HEK293 (cell line): Measurements from ENCODE around the gene SIGMAR1.

Source experiments
- CTCF ChIA-PET: fragments of 350-600 bp; formaldehyde crosslinking; extraction: SDS; loops from one replicate; lab custom pipeline; 2021; ENCODE audit warnings: antibody characterized with exemption; lab: Yijun Ruan, JAX
- POLR2A ChIA-PET: fragments of 300-600 bp; formaldehyde crosslinking; extraction: SDS; loops from one replicate; lab custom pipeline; 2020; ENCODE audit warnings: antibody characterized with exemption, inconsistent platforms; lab: Yijun Ruan, JAX
- H3K27ac ChIP-seq: fragments of 200-500 bp; sonication (Bioruptor generic); 2 replicates; pipeline ENCODE4 v1.5.1; 2014; ENCODE audit warnings: low read depth, low read length, control low read depth, inconsistent platforms; ENCODE audit errors: extremely low read depth
- H3K36me3 ChIP-seq, 2 experiments: fragments of 200-500 bp in 1 of 2; sonication (Bioruptor generic) in 1 of 2; 1 replicate in 1 of 2; 2 replicates in 1 of 2; pipeline ENCODE4 v1.5.1; 2014 to 2017; ENCODE audit warnings: inconsistent platforms in 2 of 2, low read length in 2 of 2; ENCODE audit not compliant: control insufficient read depth in 2 of 2, insufficient read depth in 1 of 2
- H3K4me1 ChIP-seq: fragments of 200-500 bp; sonication (Bioruptor generic); 2 replicates; pipeline ENCODE4 v1.5.1; 2014; ENCODE audit warnings: mild to moderate bottlenecking, low read length, inconsistent platforms; ENCODE audit not compliant: control insufficient read depth, insufficient read depth
- H3K4me3 ChIP-seq: 2 replicates; pipeline ENCODE4 v1.5.1; 2011; ENCODE audit warnings: low read depth, mild to moderate bottlenecking, control low read depth, low read length, moderate library complexity
- H3K9me3 ChIP-seq: fragments of 200-500 bp; sonication (Bioruptor generic); 2 replicates; pipeline ENCODE4 v1.5.1; 2014; ENCODE audit warnings: low read depth, low read length, inconsistent platforms; ENCODE audit not compliant: control insufficient read depth, insufficient read depth
- GLIS1 ChIP-seq: fragments of 450-650 bp; formaldehyde crosslinking; IDR thresholded peaks from 2 replicates; pipeline ENCODE4 v1.5.1; 2016; ENCODE audit warnings: missing biosample characterization, missing genetic modification characterization
- HOXD13 ChIP-seq: sonication (generic); formaldehyde crosslinking; IDR thresholded peaks from 2 replicates; pipeline ENCODE4 v1.8.0; 2022; ENCODE audit warnings: missing genetic modification reagents, borderline replicate concordance
- SALL2 ChIP-seq: fragments of 450-650 bp; formaldehyde crosslinking; IDR thresholded peaks from 2 replicates; pipeline ENCODE4 v1.5.0; 2017; ENCODE audit warnings: missing biosample characterization, mild to moderate bottlenecking, missing genetic modification characterization, borderline replicate concordance
- SCRT1 ChIP-seq: fragments of 450-650 bp; formaldehyde crosslinking; IDR thresholded peaks from 2 replicates; pipeline ENCODE4 v1.5.1; 2016; ENCODE audit warnings: missing biosample characterization, missing genetic modification characterization, borderline replicate concordance
- SP3 ChIP-seq: fragments of 450-650 bp; formaldehyde crosslinking; IDR thresholded peaks from 2 replicates; pipeline ENCODE4 v1.5.1; 2016; ENCODE audit warnings: missing biosample characterization, missing genetic modification characterization
- SP7 ChIP-seq: fragments of 450-650 bp; formaldehyde crosslinking; IDR thresholded peaks from 2 replicates; pipeline ENCODE4 v1.5.1; 2016; ENCODE audit warnings: missing biosample characterization, missing genetic modification characterization
- WT1 ChIP-seq: fragments of 450-650 bp; formaldehyde crosslinking; IDR thresholded peaks from 2 replicates; pipeline ENCODE4 v1.5.1; 2016; ENCODE audit warnings: missing biosample characterization, missing genetic modification characterization
- YY2 ChIP-seq: fragments of 450-650 bp; formaldehyde crosslinking; IDR thresholded peaks from 2 replicates; pipeline ENCODE4 v1.5.1; 2016; ENCODE audit warnings: missing biosample characterization, missing genetic modification characterization
- ZEB2 ChIP-seq: fragments of 450-650 bp; formaldehyde crosslinking; IDR thresholded peaks from 2 replicates; pipeline ENCODE4 v1.5.1; 2016; ENCODE audit warnings: missing biosample characterization, missing genetic modification characterization
- ZNF214 ChIP-seq: fragments of 450-650 bp; formaldehyde crosslinking; IDR thresholded peaks from 2 replicates; pipeline ENCODE4 v1.5.1; 2017; ENCODE audit warnings: missing biosample characterization, mild to moderate bottlenecking, missing genetic modification characterization, borderline replicate concordance
- ZNF239 ChIP-seq: fragments of 450-650 bp; formaldehyde crosslinking; IDR thresholded peaks from 2 replicates; pipeline ENCODE4 v1.5.1; 2016; ENCODE audit warnings: missing biosample characterization, missing genetic modification characterization
- ZNF292 ChIP-seq: fragments of 450-650 bp; formaldehyde crosslinking; IDR thresholded peaks from 2 replicates; pipeline ENCODE4 v1.5.1; 2016; ENCODE audit warnings: low read depth, missing biosample characterization, missing genetic modification characterization, borderline replicate concordance
- ZNF302 ChIP-seq: fragments of 450-650 bp; formaldehyde crosslinking; IDR thresholded peaks from 2 replicates; pipeline ENCODE4 v1.5.1; 2016; ENCODE audit warnings: missing biosample characterization, missing genetic modification characterization, low read depth
- ZNF324 ChIP-seq: fragments of 450-650 bp; formaldehyde crosslinking; IDR thresholded peaks from 2 replicates; pipeline ENCODE4 v1.5.1; 2016; ENCODE audit warnings: missing biosample characterization, missing genetic modification characterization
- ZNF335 ChIP-seq: fragments of 450-650 bp; formaldehyde crosslinking; conservative IDR thresholded peaks from 2 replicates; pipeline ENCODE4 v1.5.1; 2016; ENCODE audit warnings: missing biosample characterization, missing genetic modification characterization
- ZNF341 ChIP-seq: fragments of 450-650 bp; formaldehyde crosslinking; IDR thresholded peaks from 2 replicates; pipeline ENCODE4; 2016; ENCODE audit warnings: low read depth, missing biosample characterization, missing genetic modification characterization
- ZNF426 ChIP-seq: fragments of 450-650 bp; formaldehyde crosslinking; IDR thresholded peaks from 2 replicates; pipeline ENCODE4 v1.5.1; 2017; ENCODE audit warnings: missing biosample characterization, missing genetic modification characterization, mild to moderate bottlenecking, inconsistent platforms, moderate library complexity
- ZNF558 ChIP-seq: fragments of 450-650 bp; formaldehyde crosslinking; IDR thresholded peaks from 2 replicates; pipeline ENCODE4 v1.5.1; 2016; ENCODE audit warnings: missing biosample characterization, missing genetic modification characterization
- ZNF610 ChIP-seq: fragments of 450-650 bp; formaldehyde crosslinking; IDR thresholded peaks from 2 replicates; pipeline ENCODE4 v1.5.1; 2016; ENCODE audit warnings: missing biosample characterization, missing genetic modification characterization, borderline replicate concordance
- ZNF629 ChIP-seq: fragments of 450-650 bp; formaldehyde crosslinking; IDR thresholded peaks from 2 replicates; pipeline ENCODE4 v1.5.1; 2017; ENCODE audit warnings: missing biosample characterization, missing genetic modification characterization
- ZNF660 ChIP-seq: fragments of 450-650 bp; IDR thresholded peaks from 2 replicates; pipeline ENCODE4 v1.5.1; 2018; ENCODE audit warnings: missing biosample characterization, mild to moderate bottlenecking, missing genetic modification characterization
- ZNF76 ChIP-seq: fragments of 450-650 bp; formaldehyde crosslinking; IDR thresholded peaks from 2 replicates; pipeline ENCODE4; 2016; ENCODE audit warnings: low read depth, missing biosample characterization, missing genetic modification characterization, borderline replicate concordance
- ZXDB ChIP-seq: fragments of 450-650 bp; formaldehyde crosslinking; IDR thresholded peaks from 2 replicates; pipeline ENCODE4 v1.5.1; 2016; ENCODE audit warnings: missing biosample characterization, missing genetic modification characterization
- TF ChIP-seq, protein P1 (sequence below): fragments of 450-650 bp; formaldehyde crosslinking; IDR thresholded peaks from 2 replicates; pipeline ENCODE4 v1.5.1; 2016; ENCODE audit warnings: missing biosample characterization, missing genetic modification characterization
- TF ChIP-seq, protein P2 (sequence below): fragments of 450-650 bp; formaldehyde crosslinking; IDR thresholded peaks from 2 replicates; pipeline ENCODE4 v1.5.1; 2017; ENCODE audit warnings: missing biosample characterization, missing genetic modification characterization
- TF ChIP-seq, protein P3 (sequence below): fragments of 450-650 bp; formaldehyde crosslinking; IDR thresholded peaks from 2 replicates; pipeline ENCODE4 v1.5.1; 2016; ENCODE audit warnings: missing biosample characterization, missing genetic modification characterization, low read depth
- TF ChIP-seq, protein P4 (sequence below): fragments of 450-650 bp; formaldehyde crosslinking; IDR thresholded peaks from 2 replicates; pipeline ENCODE4 v1.5.1; 2016; ENCODE audit warnings: missing biosample characterization, missing genetic modification characterization
- TF ChIP-seq, protein P5 (sequence below): fragments of 450-650 bp; formaldehyde crosslinking; IDR thresholded peaks from 2 replicates; pipeline ENCODE4 v1.5.1; 2016; ENCODE audit warnings: missing biosample characterization, missing genetic modification characterization

SIGMAR1 gene

DNA sequence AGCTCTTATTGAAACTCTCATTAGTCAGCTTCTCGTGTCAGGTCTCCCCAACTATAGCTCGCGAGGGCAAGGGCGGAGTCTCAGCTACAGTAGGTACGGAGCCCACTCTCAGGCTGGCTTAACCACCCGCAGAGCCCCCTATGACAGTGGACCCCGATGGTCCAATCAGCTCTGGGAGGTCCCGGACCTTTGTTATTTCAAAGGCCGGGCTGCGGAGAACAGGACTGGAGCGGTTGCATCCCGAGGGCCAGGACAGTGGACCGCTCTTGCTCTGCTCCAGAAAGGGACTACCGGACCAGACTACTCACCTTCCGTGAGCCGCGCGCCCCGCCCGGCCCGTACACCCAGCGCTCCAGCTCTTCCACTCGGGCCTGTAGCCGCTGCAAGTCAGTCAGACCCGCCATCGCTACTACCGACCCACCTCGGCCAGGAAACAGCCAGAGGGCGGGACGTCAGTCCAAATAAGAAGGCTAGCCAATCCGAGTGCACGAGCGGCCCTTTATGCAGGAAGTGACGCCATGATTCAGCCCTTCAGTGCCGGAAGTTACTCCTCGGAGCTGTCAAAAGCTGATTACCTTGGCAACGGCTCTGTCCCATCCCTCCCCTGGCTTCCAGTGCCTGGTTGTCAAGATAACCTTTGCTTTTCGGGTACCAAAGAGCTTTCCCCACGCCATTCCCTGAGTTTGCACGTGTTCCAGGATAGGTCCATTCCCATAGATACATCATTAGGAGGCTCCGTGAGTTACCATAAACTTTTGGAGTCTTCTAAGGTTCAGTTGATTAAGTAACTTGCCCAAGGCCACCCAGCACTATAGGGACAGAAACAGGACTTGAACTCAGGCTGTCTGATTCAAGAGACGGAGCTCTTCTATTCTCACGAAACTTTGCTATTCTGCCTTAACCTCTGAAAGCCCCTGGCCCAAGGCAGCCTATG, 17.3 kb downstream of the SIGMAR1 start, which contains the start of gene DCTN3:
TSS of gene DCTN3 (minus strand) at position 435 of the 934 bp plus-strand sequence. CDS start at position 404, 31 bp downstream.
- CTCF ChIA-PET: interaction anchor here (0.6 to 7.3 kb wide), 13 partner anchors 9 to 242 kb away, joined by 3 to 59 read pairs (median 3); partner anchors contain the start of genes ARID3C and RPP25L
- peak within 1 kb of the TSS; percentile 91 for H3K4me3 ChIP-seq
- peak within 1 kb of the TSS; percentile 27; the same call in 1 of the 2 replicates for H3K27ac ChIP-seq
- POLR2A ChIA-PET: interaction anchor here (0.6 to 2.6 kb wide), 11 partner anchors 9 to 243 kb away, joined by 3 to 23 read pairs (median 4); partner anchors contain the start of genes GALT, MYORG and SIGMAR1
- H3K9me3 ChIP-seq: no peaks in the 10 kb centered on the region
- no peaks in the 10 kb centered on the region for H3K4me1 ChIP-seq
- H3K36me3 ChIP-seq: peaks cover 5 to 38% of the 10 kb centered on the region in 2 experiments; a peak in 2 of 3 replicates
- TF ChIP-seq, protein P1, sequence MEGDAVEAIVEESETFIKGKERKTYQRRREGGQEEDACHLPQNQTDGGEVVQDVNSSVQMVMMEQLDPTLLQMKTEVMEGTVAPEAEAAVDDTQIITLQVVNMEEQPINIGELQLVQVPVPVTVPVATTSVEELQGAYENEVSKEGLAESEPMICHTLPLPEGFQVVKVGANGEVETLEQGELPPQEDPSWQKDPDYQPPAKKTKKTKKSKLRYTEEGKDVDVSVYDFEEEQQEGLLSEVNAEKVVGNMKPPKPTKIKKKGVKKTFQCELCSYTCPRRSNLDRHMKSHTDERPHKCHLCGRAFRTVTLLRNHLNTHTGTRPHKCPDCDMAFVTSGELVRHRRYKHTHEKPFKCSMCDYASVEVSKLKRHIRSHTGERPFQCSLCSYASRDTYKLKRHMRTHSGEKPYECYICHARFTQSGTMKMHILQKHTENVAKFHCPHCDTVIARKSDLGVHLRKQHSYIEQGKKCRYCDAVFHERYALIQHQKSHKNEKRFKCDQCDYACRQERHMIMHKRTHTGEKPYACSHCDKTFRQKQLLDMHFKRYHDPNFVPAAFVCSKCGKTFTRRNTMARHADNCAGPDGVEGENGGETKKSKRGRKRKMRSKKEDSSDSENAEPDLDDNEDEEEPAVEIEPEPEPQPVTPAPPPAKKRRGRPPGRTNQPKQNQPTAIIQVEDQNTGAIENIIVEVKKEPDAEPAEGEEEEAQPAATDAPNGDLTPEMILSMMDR: no peak
- TF ChIP-seq ZNF214 (tag by site-specific recombination) (no peak), ZNF660 (tag by site-specific recombination) (no peak), SALL2 (tag by site-specific recombination) (no peak), HOXD13 (peak; percentile 89), ZNF610 (tag by site-specific recombination) (no peak), ZEB2 (tag by site-specific recombination) (no peak), ZXDB (peak; percentile 14; the same call in 1 of the 2 replicates), ZNF558 (no peak), ZNF76 (tag by site-specific recombination) (no peak), ZNF426 (tag by site-specific recombination) (no peak), YY2 (tag by site-specific recombination) (peak; percentile 58; the same call in 1 of the 2 replicates), WT1 (tag by site-specific recombination) (no peak), SP3 (tag by site-specific recombination) (peak; percentile 23; the same call in 1 of the 2 replicates), GLIS1 (tag by site-specific recombination) (no peak; the same call in 1 of the 2 replicates), ZNF302 (tag by site-specific recombination) (no peak), ZNF341 (tag by site-specific recombination) (peak; percentile 49; the same call in 1 of the 2 replicates), ZNF292 (tag by site-specific recombination) (no peak), SCRT1 (tag by site-specific recombination) (no peak), ZNF324 (tag by site-specific recombination) (no peak), ZNF629 (tag by site-specific recombination) (peak; percentile 95), ZNF239 (tag by site-specific recombination) (no peak), ZNF335 (tag by site-specific recombination) (peak; percentile 14; the same call in 1 of the 2 replicates), SP7 (tag by site-specific recombination) (no peak)
- TF ChIP-seq, protein P2, sequence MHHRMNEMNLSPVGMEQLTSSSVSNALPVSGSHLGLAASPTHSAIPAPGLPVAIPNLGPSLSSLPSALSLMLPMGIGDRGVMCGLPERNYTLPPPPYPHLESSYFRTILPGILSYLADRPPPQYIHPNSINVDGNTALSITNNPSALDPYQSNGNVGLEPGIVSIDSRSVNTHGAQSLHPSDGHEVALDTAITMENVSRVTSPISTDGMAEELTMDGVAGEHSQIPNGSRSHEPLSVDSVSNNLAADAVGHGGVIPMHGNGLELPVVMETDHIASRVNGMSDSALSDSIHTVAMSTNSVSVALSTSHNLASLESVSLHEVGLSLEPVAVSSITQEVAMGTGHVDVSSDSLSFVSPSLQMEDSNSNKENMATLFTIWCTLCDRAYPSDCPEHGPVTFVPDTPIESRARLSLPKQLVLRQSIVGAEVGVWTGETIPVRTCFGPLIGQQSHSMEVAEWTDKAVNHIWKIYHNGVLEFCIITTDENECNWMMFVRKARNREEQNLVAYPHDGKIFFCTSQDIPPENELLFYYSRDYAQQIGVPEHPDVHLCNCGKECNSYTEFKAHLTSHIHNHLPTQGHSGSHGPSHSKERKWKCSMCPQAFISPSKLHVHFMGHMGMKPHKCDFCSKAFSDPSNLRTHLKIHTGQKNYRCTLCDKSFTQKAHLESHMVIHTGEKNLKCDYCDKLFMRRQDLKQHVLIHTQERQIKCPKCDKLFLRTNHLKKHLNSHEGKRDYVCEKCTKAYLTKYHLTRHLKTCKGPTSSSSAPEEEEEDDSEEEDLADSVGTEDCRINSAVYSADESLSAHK (tag by site-specific recombination): no peak
- TF ChIP-seq, protein P3, sequence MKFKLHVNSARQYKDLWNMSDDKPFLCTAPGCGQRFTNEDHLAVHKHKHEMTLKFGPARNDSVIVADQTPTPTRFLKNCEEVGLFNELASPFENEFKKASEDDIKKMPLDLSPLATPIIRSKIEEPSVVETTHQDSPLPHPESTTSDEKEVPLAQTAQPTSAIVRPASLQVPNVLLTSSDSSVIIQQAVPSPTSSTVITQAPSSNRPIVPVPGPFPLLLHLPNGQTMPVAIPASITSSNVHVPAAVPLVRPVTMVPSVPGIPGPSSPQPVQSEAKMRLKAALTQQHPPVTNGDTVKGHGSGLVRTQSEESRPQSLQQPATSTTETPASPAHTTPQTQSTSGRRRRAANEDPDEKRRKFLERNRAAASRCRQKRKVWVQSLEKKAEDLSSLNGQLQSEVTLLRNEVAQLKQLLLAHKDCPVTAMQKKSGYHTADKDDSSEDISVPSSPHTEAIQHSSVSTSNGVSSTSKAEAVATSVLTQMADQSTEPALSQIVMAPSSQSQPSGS (tag by site-specific recombination): peak; percentile 59; the same call in 1 of the 2 replicates
- TF ChIP-seq, protein P4, sequence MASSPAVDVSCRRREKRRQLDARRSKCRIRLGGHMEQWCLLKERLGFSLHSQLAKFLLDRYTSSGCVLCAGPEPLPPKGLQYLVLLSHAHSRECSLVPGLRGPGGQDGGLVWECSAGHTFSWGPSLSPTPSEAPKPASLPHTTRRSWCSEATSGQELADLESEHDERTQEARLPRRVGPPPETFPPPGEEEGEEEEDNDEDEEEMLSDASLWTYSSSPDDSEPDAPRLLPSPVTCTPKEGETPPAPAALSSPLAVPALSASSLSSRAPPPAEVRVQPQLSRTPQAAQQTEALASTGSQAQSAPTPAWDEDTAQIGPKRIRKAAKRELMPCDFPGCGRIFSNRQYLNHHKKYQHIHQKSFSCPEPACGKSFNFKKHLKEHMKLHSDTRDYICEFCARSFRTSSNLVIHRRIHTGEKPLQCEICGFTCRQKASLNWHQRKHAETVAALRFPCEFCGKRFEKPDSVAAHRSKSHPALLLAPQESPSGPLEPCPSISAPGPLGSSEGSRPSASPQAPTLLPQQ (tag by site-specific recombination): no peak
- TF ChIP-seq, protein P5, sequence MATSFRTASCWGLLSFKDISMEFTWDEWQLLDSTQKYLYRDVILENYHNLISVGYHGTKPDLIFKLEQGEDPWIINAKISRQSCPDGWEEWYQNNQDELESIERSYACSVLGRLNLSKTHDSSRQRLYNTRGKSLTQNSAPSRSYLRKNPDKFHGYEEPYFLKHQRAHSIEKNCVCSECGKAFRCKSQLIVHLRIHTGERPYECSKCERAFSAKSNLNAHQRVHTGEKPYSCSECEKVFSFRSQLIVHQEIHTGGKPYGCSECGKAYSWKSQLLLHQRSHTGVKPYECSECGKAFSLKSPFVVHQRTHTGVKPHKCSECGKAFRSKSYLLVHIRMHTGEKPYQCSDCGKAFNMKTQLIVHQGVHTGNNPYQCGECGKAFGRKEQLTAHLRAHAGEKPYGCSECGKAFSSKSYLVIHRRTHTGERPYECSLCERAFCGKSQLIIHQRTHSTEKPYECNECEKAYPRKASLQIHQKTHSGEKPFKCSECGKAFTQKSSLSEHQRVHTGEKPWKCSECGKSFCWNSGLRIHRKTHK (tag by site-specific recombination): no peak
